ENCODE data around the gene PTPRN2. TPM values are rescaled to one million over a fixed set of nuclear protein-coding genes. Genes with fewer than 3 reads are reported as not detected.
A peak's percentile ranks its signal among the peaks of the same experiment; 100 is the strongest.

The PTPRN2 gene
- total RNA-seq, 1 donor from 2014 or later = 11.4 TPM

DNA sequence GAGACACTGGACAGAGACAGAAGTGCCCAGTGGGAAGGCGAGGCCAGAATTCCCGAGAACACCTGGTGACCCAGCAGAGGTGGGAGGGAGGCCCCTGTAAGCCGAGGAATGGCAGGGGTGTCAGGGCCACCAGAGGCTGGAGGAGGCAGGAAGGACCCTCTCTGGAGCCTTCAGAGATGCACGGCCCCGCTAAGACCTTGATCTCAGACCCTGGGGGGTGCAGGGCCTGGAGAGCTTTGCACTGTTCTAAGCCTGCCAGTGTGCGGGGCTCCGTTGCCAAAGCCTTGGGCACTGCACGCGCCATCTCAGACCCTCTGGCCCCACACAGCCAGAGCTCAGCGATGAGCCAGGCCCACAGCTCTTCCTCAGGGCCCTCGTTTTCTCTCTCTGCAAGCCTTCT is 557.1 kb downstream of the PTPRN2 start:
- no peaks in the 10 kb centered on the region for H3K27me3 Mint-ChIP-seq
- no peak for TF ChIP-seq CTCF (IDR thresholded peaks at IDR 0.05; ENCODE audit: unreplicated experiment)
- no peak overlapping the region for H3K4me3 Mint-ChIP-seq (ENCODE audit: low read depth)
- H3K9me3 Mint-ChIP-seq (ENCODE audit: low read depth) = peaks cover 7% of the 10 kb centered on the region
- no peak for DNase-seq (ENCODE audit: low spot score, unreplicated experiment)
- no peak overlapping the region for H3K27ac Mint-ChIP-seq
- peaks cover 29% of the 10 kb centered on the region for H3K4me1 Mint-ChIP-seq (ENCODE audit: low read depth)
- H3K36me3 Mint-ChIP-seq (ENCODE audit: insufficient read depth) = peaks cover 2% of the 10 kb centered on the region

- peaks cover 32% of the 10 kb centered on the region for H3K4me1 Mint-ChIP-seq (ENCODE audit: low read depth)
- no peak overlapping the region for H3K27ac Mint-ChIP-seq
- DNase-seq (ENCODE audit: low spot score, unreplicated experiment) = no peak
- no peak for TF ChIP-seq CTCF (IDR thresholded peaks at IDR 0.05; ENCODE audit: unreplicated experiment)
- H3K9me3 Mint-ChIP-seq (ENCODE audit: low read depth) = peaks cover 7% of the 10 kb centered on the region
- H3K36me3 Mint-ChIP-seq (ENCODE audit: insufficient read depth) = peaks cover 2% of the 10 kb centered on the region
- H3K4me3 Mint-ChIP-seq (ENCODE audit: low read depth) = no peak overlapping the region
- no peaks in the 10 kb centered on the region for H3K27me3 Mint-ChIP-seq
Observed at GRCh38 chr7:158030071-158030470, 557.6 kb downstream of the PTPRN2 start.

DNA sequence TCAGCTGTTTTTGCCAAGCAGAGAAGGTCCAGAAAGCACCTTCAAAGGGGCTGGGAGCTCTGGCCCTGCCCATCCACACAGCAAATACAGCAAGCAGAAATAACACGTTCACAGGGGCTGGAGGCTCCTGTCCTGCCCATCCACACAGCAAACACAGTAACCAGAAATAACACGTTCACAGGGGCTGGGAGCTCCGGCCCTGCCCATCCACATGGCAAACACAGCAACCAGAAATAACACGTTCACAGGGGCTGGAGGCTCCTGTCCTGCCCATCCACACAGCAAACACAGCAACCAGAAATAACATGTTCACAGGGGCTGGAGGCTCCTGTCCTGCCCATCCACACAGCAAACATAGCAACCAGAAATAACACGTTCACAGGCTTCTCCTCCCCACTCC is 558.1 kb downstream of the PTPRN2 start:
- no peak for TF ChIP-seq CTCF (IDR thresholded peaks at IDR 0.05; ENCODE audit: unreplicated experiment)
- Mint-ChIP-seq H3K27ac (peak overlapping the region; percentile 43), H3K4me1 (ENCODE audit: low read depth) (peaks cover 37% of the 10 kb centered on the region), H3K27me3 (no peaks in the 10 kb centered on the region), H3K9me3 (ENCODE audit: low read depth) (peaks cover 7% of the 10 kb centered on the region), H3K36me3 (ENCODE audit: insufficient read depth) (peaks cover 2% of the 10 kb centered on the region), H3K4me3 (ENCODE audit: low read depth) (no peak overlapping the region)
- no peak for DNase-seq (ENCODE audit: low spot score, unreplicated experiment)

DNA sequence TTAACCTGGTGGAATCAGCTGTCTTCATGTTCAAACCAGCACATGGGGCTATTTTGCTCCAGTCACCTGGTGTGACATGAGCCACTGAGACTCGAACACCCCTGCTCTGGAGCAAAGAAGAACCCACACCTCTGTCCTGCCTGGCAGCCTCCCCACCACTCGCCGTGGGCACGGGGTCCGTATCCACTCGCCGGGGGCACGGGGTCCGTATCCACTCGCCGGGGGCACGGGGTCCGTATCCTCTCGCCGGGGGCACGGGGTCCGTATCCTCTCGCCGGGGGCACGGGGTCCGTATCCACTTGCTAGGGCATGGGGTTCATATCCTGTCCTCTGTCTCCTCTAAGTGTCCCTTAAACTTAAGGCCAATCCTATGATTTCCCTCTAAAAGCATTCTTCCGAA is 558.7 kb downstream of the PTPRN2 start:
- Mint-ChIP-seq H3K9me3 (ENCODE audit: low read depth) (peaks cover 4% of the 10 kb centered on the region), H3K36me3 (ENCODE audit: insufficient read depth) (peaks cover 2% of the 10 kb centered on the region), H3K27ac (no peak overlapping the region), H3K27me3 (no peaks in the 10 kb centered on the region), H3K4me3 (ENCODE audit: low read depth) (no peak overlapping the region), H3K4me1 (ENCODE audit: low read depth) (peaks cover 38% of the 10 kb centered on the region)
- no peak for DNase-seq (ENCODE audit: low spot score, unreplicated experiment)
- no peak for TF ChIP-seq CTCF (IDR thresholded peaks at IDR 0.05; ENCODE audit: unreplicated experiment)

GRCh38 chr7:158028290-158028941 is 559.2 kb downstream of the PTPRN2 start:
- peak overlapping the region; percentile 23 for H3K4me3 Mint-ChIP-seq (ENCODE audit: low read depth)
- H3K9me3 Mint-ChIP-seq (ENCODE audit: low read depth) = peaks cover 4% of the 10 kb centered on the region
- H3K27me3 Mint-ChIP-seq = no peaks in the 10 kb centered on the region
- H3K36me3 Mint-ChIP-seq (ENCODE audit: insufficient read depth) = peaks cover 2% of the 10 kb centered on the region
- TF ChIP-seq CTCF (IDR thresholded peaks at IDR 0.05; ENCODE audit: unreplicated experiment) = no peak
- no peak for DNase-seq (ENCODE audit: low spot score, unreplicated experiment)
- peak overlapping the region; percentile 94 for H3K27ac Mint-ChIP-seq
- H3K4me1 Mint-ChIP-seq (ENCODE audit: low read depth) = peaks cover 38% of the 10 kb centered on the region
